Cardiac muscle cell (in vitro differentiated cells and primary cell): Measurements from ENCODE around the gene SETBP1. TPM values are rescaled to one million over a fixed set of nuclear protein-coding genes. Genes with fewer than 3 reads are reported as not detected.

ENCODE experiments used
- DNase-seq, 2 donors: peaks; one replicate each; pipeline versions ENCODE4 v3.0.0 to v3.0.0-alpha.2; 2010 to 2017; ENCODE audit warnings: low read depth in 1 of 2, low spot score in 1 of 2
- H3K27ac ChIP-seq: fragments of 200-600 bp; sonication (generic); 2 replicates; pipeline ENCODE4 v1.5.1; 2016
- H3K27me3 ChIP-seq: fragments of 200-600 bp; sonication (generic); 2 replicates; pipeline ENCODE4 v1.6.0; 2016; ENCODE audit warnings: control low read depth
- H3K36me3 ChIP-seq: fragments of 200-600 bp; sonication (generic); 2 replicates; pipeline ENCODE4 v1.5.1; 2016; ENCODE audit warnings: control low read depth
- H3K4me1 ChIP-seq: fragments of 200-600 bp; sonication (generic); 2 replicates; pipeline ENCODE4 v1.8.1; 2017; ENCODE audit warnings: low read depth, mild to moderate bottlenecking, mixed run types
- H3K4me3 ChIP-seq: fragments of 200-600 bp; sonication (generic); 2 replicates; pipeline ENCODE4 v1.5.1; 2016; ENCODE audit warnings: mild to moderate bottlenecking
- H3K9me3 ChIP-seq: fragments of 200-600 bp; sonication (generic); 2 replicates; pipeline ENCODE4 v1.5.1; 2017; ENCODE audit warnings: low read depth, mild to moderate bottlenecking, control low read depth
- CTCF ChIP-seq: IDR thresholded peaks from 2 replicates; pipeline ENCODE4 v1.5.1; 2012; ENCODE audit warnings: low read depth, mild to moderate bottlenecking, low read length
- polyA plus RNA-seq: library from polyadenylated mRNA; unstranded; fragments of >200 nt; fragmentation: Nextera tagmentation; extraction: Ambion mirVana; gene quantifications from 2 replicates; pipeline ENCODE4 v1.2.1, GENCODE V29; 2016
- total RNA-seq: library from RNA; depleted of rRNA; stranded (reverse); fragments of >200 nt; gene quantifications from 2 replicates; pipeline ENCODE4 v1.2.3, GENCODE V29; 2016

The SETBP1 gene
- total and polyA plus RNA-seq, 2 experiments from 2014 or later: 6.3 to 30.6 TPM

- no peaks in the 10 kb centered on the region for H3K9me3 ChIP-seq
- no peak for TF ChIP-seq CTCF
Measured at GRCh38 chr18:45090526-45091140, 409.9 kb downstream of the SETBP1 start.

GRCh38 chr18:45100321-45101105 lies 419.8 kb downstream of the SETBP1 start:
- DNase-seq: no peak
- Histone ChIP-seq H3K9me3 (no peaks in the 10 kb centered on the region), H3K36me3 (no peaks in the 10 kb centered on the region), H3K27ac (no peak overlapping the region), H3K27me3 (no peaks in the 10 kb centered on the region), H3K4me1 (no peaks in the 10 kb centered on the region), H3K4me3 (no peak overlapping the region)
- TF ChIP-seq CTCF: no peak

More at GRCh38 chr18:45090526-45091140, 409.9 kb downstream of the SETBP1 start:
- Histone ChIP-seq H3K36me3 (no peaks in the 10 kb centered on the region), H3K4me1 (no peaks in the 10 kb centered on the region), H3K4me3 (no peak overlapping the region), H3K27me3 (no peaks in the 10 kb centered on the region), H3K27ac (no peak overlapping the region)
- DNase-seq: no peak

GRCh38 chr18:45102126-45102525 lies 421.4 kb downstream of the SETBP1 start:
- no peaks in the 10 kb centered on the region for H3K4me1 ChIP-seq
- TF ChIP-seq CTCF: no peak
- H3K9me3 ChIP-seq: no peaks in the 10 kb centered on the region
- no peak for DNase-seq
- no peak overlapping the region for H3K27ac ChIP-seq
- H3K36me3 ChIP-seq: no peaks in the 10 kb centered on the region
- H3K27me3 ChIP-seq: no peaks in the 10 kb centered on the region
- H3K4me3 ChIP-seq: no peak overlapping the region

GRCh38 chr18:45102863-45103262 lies 422.2 kb downstream of the SETBP1 start:
- Histone ChIP-seq H3K4me3 (no peak overlapping the region), H3K36me3 (no peaks in the 10 kb centered on the region), H3K27me3 (no peaks in the 10 kb centered on the region), H3K27ac (no peak overlapping the region), H3K4me1 (no peaks in the 10 kb centered on the region), H3K9me3 (no peaks in the 10 kb centered on the region)
- TF ChIP-seq CTCF: no peak
- no peak for DNase-seq

- no peak overlapping the region for H3K4me3 ChIP-seq
- no peak for DNase-seq
- no peaks in the 10 kb centered on the region for H3K36me3 ChIP-seq
- TF ChIP-seq CTCF: no peak
- H3K9me3 ChIP-seq: no peaks in the 10 kb centered on the region
- no peaks in the 10 kb centered on the region for H3K27me3 ChIP-seq
- no peaks in the 10 kb centered on the region for H3K4me1 ChIP-seq
- no peak overlapping the region for H3K27ac ChIP-seq
Measured at GRCh38 chr18:45103319-45104048, 422.8 kb downstream of the SETBP1 start.
